Stimulated activated CD8-positive, alpha-beta memory T cell treated with anti-CD3 and anti-CD28 coated beads, Interleukin-15, amount 100 ng/mL, for 48 hours (primary cell): ENCODE data around the gene CDH4.

Experiments
- DNase-seq, 2 donors: peaks; one replicate each; pipeline ENCODE4 v3.0.0-alpha.2; 2020; ENCODE audit warnings: low read depth in 2 of 2

CDH4 gene

GRCh38 chr20:61877776-61878477 is 625.9 kb downstream of the CDH4 start:
- no peak for DNase-seq

GRCh38 chr20:61878478-61879302 is 626.6 kb downstream of the CDH4 start:
- no peak for DNase-seq

- no peak for DNase-seq
Measured at GRCh38 chr20:61879303-61879620, 627.2 kb downstream of the CDH4 start.

GRCh38 chr20:61879694-61880093 is 627.6 kb downstream of the CDH4 start:
- no peak for DNase-seq

GRCh38 chr20:61880706-61881105 is 628.6 kb downstream of the CDH4 start:
- DNase-seq = no peak

GRCh38 chr20:61881416-61881815 is 629.4 kb downstream of the CDH4 start:
- DNase-seq = no peak

- no peak for DNase-seq
Measured at GRCh38 chr20:61881861-61882260, 629.8 kb downstream of the CDH4 start.

- no peak for DNase-seq
Measured at GRCh38 chr20:61882716-61883615, 630.9 kb downstream of the CDH4 start.

GRCh38 chr20:61883857-61884393 is 631.9 kb downstream of the CDH4 start:
- DNase-seq = no peak

GRCh38 chr20:61884571-61885389 is 632.7 kb downstream of the CDH4 start:
- no peak for DNase-seq

- no peak for DNase-seq
Measured at GRCh38 chr20:61885759-61886715, 634.0 kb downstream of the CDH4 start.

- peak; percentile 5 to 9 for DNase-seq
Measured at GRCh38 chr20:61886721-61887595, 634.9 kb downstream of the CDH4 start.

GRCh38 chr20:61887596-61888093 is 635.6 kb downstream of the CDH4 start:
- DNase-seq = no peak

- no peak for DNase-seq
Measured at GRCh38 chr20:61888101-61888865, 636.2 kb downstream of the CDH4 start.

- DNase-seq = no peak
Measured at GRCh38 chr20:61889659-61890058, 637.6 kb downstream of the CDH4 start.

GRCh38 chr20:61890210-61890609 is 638.1 kb downstream of the CDH4 start:
- no peak for DNase-seq

- no peak for DNase-seq
Measured at GRCh38 chr20:61891476-61891875, 639.4 kb downstream of the CDH4 start.
